GM19328 (cell line): Measurements from ENCODE around the gene ROGDI.
A peak's percentile ranks its signal among the peaks of the same experiment; 100 is the strongest.

ENCODE experiments used
- ATAC-seq: cut with Tn5 transposase; IDR thresholded peaks from one replicate; pipeline ENCODE4 v1.9.1; 2021; ENCODE audit warnings: mild to moderate bottlenecking, moderate library complexity; ENCODE audit not compliant: unreplicated experiment

Gene ROGDI

DNA sequence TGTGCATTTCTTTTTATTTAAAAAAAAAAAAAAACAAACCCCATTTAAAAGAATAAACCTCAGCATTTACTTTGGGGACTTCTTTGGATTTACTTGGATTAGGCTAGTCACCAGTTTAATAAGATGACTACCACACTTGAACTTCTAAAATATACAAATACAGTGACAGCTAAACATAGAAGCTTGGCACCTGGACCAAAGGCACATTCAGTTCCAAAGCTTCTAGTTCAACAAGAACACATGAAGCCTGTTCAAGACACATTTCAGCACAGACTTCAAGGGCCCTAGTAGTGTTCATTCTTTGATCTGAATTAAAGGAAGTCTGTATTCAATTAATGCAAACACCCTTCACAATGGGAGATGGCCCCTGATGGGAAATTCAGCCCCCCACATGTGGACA is 11.6 kb upstream of the ROGDI start:
- no peak for ATAC-seq

- ATAC-seq: no peak
These were observed 11.0 kb upstream of the ROGDI start for GRCh38 chr16:4813251-4814003.

- ATAC-seq: no peak
These were observed 9.3 kb upstream of the ROGDI start for GRCh38 chr16:4811773-4812172.

DNA sequence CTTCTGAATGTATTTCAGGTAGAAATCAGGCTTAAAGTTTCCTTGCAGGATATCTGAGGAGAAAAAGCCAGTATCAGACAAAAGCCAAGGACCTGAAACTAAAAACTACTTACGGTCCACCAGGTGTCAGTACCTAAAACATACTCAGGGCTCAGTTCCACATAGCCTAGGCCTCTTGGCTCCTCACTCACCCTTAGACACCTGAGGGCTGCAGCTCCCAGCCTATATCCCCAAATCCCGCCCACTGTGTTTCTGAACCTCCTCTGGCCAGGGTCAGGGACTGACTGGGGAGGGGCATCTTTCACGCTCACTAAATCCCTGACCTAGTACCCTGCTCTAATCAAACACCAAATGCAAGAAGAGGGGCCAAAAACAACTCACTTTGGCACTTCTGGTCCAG is 8.8 kb upstream of the ROGDI start:
- ATAC-seq: no peak

- no peak for ATAC-seq
These were observed 3.8 kb upstream of the ROGDI start for GRCh38 chr16:4806280-4806679.

DNA sequence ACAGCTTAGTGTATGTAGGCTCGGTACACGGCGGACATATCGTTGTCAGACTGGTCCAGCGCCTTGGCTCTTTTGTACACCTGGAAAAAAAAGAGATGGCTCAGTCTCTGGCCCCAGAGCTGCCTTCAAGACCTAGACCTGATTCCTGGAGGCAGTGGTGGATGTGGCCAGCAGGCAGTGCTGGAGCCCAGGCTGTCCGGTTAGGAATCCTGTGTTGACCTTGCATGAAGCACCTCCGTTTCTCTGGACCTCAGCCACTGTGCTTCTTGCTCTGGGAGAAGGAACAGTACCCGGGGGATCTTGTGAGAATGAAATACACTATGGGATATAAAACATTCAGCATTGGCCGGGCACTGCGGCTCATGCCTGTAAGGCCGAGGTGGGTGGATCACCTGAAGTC is 2.8 kb upstream of the ROGDI start:
- ATAC-seq: no peak

GRCh38 chr16:4803898-4804762 is 1.7 kb upstream of the ROGDI start:
- no peak for ATAC-seq

DNA sequence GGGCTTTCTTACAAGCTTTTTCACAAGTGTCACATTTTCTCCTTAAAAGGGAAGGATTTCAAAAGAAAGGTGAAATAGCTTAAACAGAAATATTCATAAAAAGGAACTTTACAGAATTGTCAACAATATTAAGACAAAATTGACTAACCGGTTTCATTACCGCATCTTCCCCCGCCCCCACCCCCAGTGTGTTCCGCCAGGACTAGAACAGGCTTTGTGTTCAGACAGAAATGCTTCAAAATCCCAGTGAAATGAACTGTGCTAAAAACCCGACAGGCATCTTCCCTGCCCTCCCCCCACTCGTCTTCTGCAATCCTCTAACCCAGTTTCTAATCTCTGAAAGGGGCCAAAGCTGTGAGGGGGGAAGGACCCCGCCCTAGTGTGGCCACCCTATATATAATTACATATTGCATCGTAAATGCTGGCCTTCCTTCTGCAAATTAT is 990 bp upstream of the ROGDI start:
- ATAC-seq: no peak

GRCh38 chr16:4802659-4803287 is 340 bp upstream of the ROGDI start:
- ATAC-seq: peak; percentile 89

GRCh38 chr16:4801051-4801961 is 1.1 kb downstream of the ROGDI start:
- ATAC-seq: no peak

DNA sequence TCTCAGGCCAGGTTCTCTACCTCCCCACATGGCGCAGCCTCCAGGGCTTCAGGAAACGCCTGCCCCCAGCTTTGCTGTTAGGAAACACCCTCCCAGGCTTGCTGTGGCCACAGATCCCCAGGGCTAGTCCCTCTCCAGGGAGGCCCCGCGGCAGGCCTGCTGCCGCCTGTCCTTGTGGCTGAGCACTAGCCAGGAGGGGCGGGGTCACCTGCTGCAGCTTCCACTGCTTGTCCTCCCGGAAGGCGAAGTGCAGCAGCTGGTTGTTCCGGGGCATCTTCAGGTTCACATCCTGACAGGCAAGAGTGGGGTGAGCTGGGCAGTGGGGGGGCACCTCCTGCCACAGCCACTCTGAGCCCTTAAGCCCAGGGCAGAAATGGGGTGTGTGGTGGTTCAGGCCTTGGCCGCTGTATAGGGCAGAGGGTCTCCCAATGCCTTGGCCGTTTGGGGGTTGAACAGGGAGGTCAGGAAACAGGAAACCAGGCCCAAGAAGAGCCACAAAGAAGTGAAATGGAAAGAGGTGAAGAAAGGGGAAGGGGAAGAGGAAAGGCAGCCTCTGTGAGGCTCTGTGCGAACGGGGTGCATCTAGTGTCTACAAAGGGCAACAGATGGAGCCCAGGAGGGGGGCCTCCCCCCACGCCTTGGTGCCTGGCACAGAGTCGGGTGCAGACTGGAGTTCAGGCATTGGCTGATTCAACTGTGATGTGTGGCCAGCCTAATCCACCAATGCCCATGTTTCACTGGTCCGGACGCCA is 2.0 kb downstream of the ROGDI start:
- no peak for ATAC-seq

GRCh38 chr16:4799171-4799855 is 3.1 kb downstream of the ROGDI start:
- no peak for ATAC-seq

DNA sequence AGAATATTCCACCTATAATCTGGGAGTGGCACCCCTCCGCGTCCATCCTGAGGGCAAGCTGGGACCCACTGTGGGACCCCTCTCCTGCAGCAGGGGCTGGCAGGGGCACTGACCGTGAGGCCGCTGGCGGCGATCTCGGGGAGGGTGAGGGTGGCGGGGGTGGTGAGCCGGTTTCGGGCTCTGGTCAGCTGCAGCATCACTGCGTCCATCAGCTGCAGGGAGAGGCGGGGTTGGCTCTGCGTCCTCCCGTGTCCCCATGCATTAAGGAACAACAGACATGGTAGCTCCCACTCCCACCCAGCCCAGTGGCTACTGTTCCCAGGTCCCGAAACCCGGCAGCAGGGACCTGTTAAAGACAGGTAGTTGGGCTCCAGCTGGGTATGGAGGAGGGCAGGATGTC is 4.0 kb downstream of the ROGDI start:
- no peak for ATAC-seq

- no peak for ATAC-seq
These were observed 4.6 kb downstream of the ROGDI start for GRCh38 chr16:4797805-4798252.

DNA sequence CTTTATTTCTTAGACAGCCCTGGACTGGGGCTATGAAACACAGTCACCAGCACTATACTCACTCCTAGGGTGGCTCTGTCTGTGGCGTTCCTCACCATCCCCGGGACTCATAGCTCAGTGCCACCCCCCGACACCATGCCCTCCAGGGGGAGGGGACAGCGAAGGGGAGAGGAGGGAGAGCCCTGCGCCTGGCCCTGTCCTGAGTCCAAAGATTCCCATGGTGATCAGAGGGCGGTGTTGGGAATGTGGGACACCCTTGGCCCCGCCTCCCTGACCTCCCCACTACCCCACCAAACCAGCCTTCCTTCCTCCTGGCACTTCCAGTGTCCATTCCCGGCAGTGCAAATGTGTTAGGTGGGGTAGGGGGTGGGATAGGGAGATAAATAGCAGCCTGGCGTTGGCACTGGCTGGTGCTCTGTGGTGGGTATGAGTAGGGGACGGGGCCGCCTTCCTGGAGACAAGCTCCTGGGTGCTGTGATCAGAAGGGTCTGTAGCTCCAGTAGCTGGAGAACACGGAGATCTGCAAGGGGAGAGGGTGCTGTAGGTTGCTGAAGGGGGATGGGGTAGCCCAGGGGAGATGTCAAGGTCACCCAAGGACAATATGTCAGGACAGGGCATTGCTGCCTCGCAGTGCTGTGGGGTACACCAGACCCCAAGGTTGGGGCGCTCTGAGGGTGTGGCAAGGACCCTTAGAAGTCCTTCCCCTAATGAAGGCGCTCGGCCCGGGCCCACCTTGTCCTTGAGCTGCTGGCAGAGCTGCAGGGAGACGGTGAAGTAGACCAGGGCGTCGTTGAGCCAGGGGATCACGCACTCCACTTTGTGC is 5.2 kb downstream of the ROGDI start:
- no peak for ATAC-seq

DNA sequence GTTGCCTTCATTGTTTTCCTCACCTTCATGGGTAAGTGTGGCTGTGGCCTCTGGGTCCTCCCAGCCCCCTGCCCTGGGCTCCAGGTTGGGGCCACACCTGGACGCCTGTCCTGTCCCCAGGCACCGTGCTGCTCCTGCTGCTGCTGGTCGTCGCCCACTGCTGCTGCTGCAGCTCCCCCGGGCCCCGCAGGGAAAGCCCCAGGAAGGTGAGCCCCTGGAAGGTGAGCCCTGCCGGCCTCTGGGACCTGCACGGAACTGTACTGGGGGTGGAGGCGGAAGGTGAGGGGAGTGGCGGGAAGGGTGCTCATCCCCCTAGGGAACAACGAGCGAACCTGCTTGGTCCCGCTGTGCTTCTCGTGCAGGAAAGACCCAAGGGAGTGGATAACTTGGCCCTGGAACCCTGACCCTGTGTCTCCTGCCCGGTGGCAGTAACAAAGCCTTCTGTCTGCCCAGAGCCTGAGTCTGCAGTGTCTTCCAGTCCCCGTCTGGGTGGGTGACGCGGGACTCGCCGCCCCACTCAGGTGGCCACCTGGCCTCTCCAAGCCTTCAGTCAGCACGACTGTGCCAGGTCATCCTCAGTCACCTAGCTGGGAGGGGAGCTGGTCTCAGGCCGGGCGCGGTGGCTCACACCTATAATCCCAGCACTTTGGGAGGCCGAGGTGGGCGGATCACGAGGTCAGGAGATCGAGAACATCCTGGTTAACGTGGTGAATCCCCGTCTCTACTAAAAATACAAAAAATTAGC is 6.4 kb downstream of the ROGDI start:
- ATAC-seq: no peak

- no peak for ATAC-seq
These were observed 7.1 kb downstream of the ROGDI start, which contains the start of gene SMIM22 for GRCh38 chr16:4795181-4795827. TSS of gene SMIM22 (plus strand) at chr16:4795369. CDS start at chr16:4795735, 366 bp downstream.
